Liver (tissue), 9 donors: ENCODE measurements around the gene SLC37A2. TPM values are rescaled to one million over a fixed set of nuclear protein-coding genes. Genes with fewer than 3 reads are reported as not detected.
A peak's percentile ranks its signal among the peaks of the same experiment; 100 is the strongest.

Experiments
- DNase-seq: peaks from one replicate; pipeline ENCODE4 v3.0.0-alpha.2; 2017; ENCODE audit warnings: low spot score
- H3K27ac ChIP-seq, 2 donors: one replicate each; pipeline ENCODE4 v1.7.0; 2013; ENCODE audit warnings: inconsistent platforms in 2 of 2, low read length in 2 of 2, control low read depth in 1 of 2, low read depth in 1 of 2, mild to moderate bottlenecking in 1 of 2
- H3K27me3 ChIP-seq, 4 donors: one replicate each; pipeline versions ENCODE4 v1.6.1 to v1.7.0; 2013; ENCODE audit warnings: low read length in 3 of 4, inconsistent platforms in 1 of 4, mild to moderate bottlenecking in 1 of 4, moderate library complexity in 1 of 4; ENCODE audit not compliant: control insufficient read depth in 4 of 4, insufficient read depth in 4 of 4
- H3K36me3 ChIP-seq, 4 donors: one replicate each; pipeline versions ENCODE4 v1.6.1 to v1.7.0; 2013; ENCODE audit warnings: low read length in 3 of 4, mild to moderate bottlenecking in 3 of 4, low read depth in 1 of 4, moderate library complexity in 1 of 4; ENCODE audit not compliant: control insufficient read depth in 4 of 4, insufficient read depth in 3 of 4
- H3K4me1 ChIP-seq, 4 donors: one replicate each; pipeline versions ENCODE4 v1.6.1 to v1.7.0; 2013; ENCODE audit warnings: low read length in 3 of 4, mild to moderate bottlenecking in 3 of 4, moderate library complexity in 1 of 4; ENCODE audit not compliant: control insufficient read depth in 4 of 4, insufficient read depth in 4 of 4
- H3K4me3 ChIP-seq, 3 donors: one replicate each; pipeline versions ENCODE4 v1.6.1 to v1.7.0; 2013; ENCODE audit warnings: low read length in 3 of 3, control low read depth in 1 of 3, low read depth in 1 of 3, mild to moderate bottlenecking in 1 of 3
- H3K9ac ChIP-seq, 2 donors: one replicate each; pipeline ENCODE4 v1.7.0; 2013; ENCODE audit warnings: low read length in 2 of 2, mild to moderate bottlenecking in 2 of 2, moderate library complexity in 2 of 2, control low read depth in 1 of 2, low read depth in 1 of 2
- H3K9me3 ChIP-seq, 4 donors: one replicate each; pipeline versions ENCODE4 v1.6.1 to v1.7.0; 2013; ENCODE audit warnings: low read length in 3 of 4; ENCODE audit not compliant: control insufficient read depth in 4 of 4
- CTCF ChIP-seq: fragments of 150-350 bp; IDR thresholded peaks from 2 replicates; pipeline ENCODE4 v1.5.1; 2017; ENCODE audit warnings: improper control_type of control experiment, low read depth, low read length; ENCODE audit not compliant: missing input control
- EGR1 ChIP-seq, 2 donors: IDR thresholded peaks; 2 replicates each; pipeline ENCODE4 v1.6.1; 2016 to 2018; ENCODE audit warnings: antibody characterized with exemption in 2 of 2, low read depth in 2 of 2
- FOXA1 ChIP-seq: IDR thresholded peaks from 2 replicates; pipeline ENCODE4 v1.6.1; 2016; ENCODE audit warnings: antibody characterized with exemption
- FOXA2 ChIP-seq: IDR thresholded peaks from 2 replicates; pipeline ENCODE4 v1.6.1; 2016; ENCODE audit warnings: antibody characterized with exemption
- GABPA ChIP-seq, 2 donors: IDR thresholded peaks in 1 of 2; conservative IDR thresholded peaks in 1 of 2; 2 replicates each; pipeline ENCODE4 v1.6.1; 2016; ENCODE audit warnings: antibody characterized with exemption in 2 of 2, mild to moderate bottlenecking in 1 of 2, moderate library complexity in 1 of 2
- HNF4A ChIP-seq, 2 donors: conservative IDR thresholded peaks; 2 replicates each; pipeline ENCODE4 v1.6.1; 2016; ENCODE audit warnings: antibody characterized with exemption in 2 of 2, mild to moderate bottlenecking in 2 of 2
- HNF4G ChIP-seq: IDR thresholded peaks from 2 replicates; pipeline ENCODE4 v1.6.1; 2016; ENCODE audit warnings: antibody characterized with exemption
- JUND ChIP-seq, 2 donors: IDR thresholded peaks; 2 replicates each; pipeline ENCODE4 v1.6.1; 2016; ENCODE audit warnings: antibody characterized with exemption in 2 of 2
- NR2F2 ChIP-seq: IDR thresholded peaks from 2 replicates; pipeline ENCODE4 v1.6.1; 2016; ENCODE audit warnings: antibody characterized with exemption
- RAD21 ChIP-seq, 2 donors: IDR thresholded peaks; 2 replicates each; pipeline ENCODE4 v1.6.1; 2016; ENCODE audit warnings: antibody characterized with exemption in 2 of 2, mild to moderate bottlenecking in 2 of 2
- REST ChIP-seq: IDR thresholded peaks from 2 replicates; pipeline ENCODE4 v1.6.1; 2016; ENCODE audit warnings: antibody characterized with exemption, mild to moderate bottlenecking
- RXRA ChIP-seq, 2 donors: IDR thresholded peaks; 2 replicates each; pipeline ENCODE4 v1.6.1; 2017 to 2018; ENCODE audit warnings: antibody characterized with exemption in 2 of 2, mild to moderate bottlenecking in 1 of 2
- SP1 ChIP-seq: IDR thresholded peaks from 2 replicates; pipeline ENCODE4 v1.6.1; 2018; ENCODE audit warnings: antibody characterized with exemption, mild to moderate bottlenecking
- TAF1 ChIP-seq: conservative IDR thresholded peaks from 2 replicates; pipeline ENCODE4 v1.6.1; 2016; ENCODE audit warnings: antibody characterized with exemption, mild to moderate bottlenecking
- YY1 ChIP-seq: IDR thresholded peaks from 2 replicates; pipeline ENCODE4 v1.6.1; 2016; ENCODE audit warnings: antibody characterized with exemption, mild to moderate bottlenecking
- WGBS: extraction: QIAGEN DNeasy Blood & Tissue Kit; methylation state at CpG from one replicate; pipeline ENCODE4 v1.1.7; 2013; 5-methylcytosine and 5-hydroxymethylcytosine counted together
- polyA plus RNA-seq, 2 donors: library from polyadenylated mRNA; stranded (reverse) in 1 of 2; unstranded in 1 of 2; fragments of 200-250 nt in 1 of 2; fragments of >200 nt in 1 of 2; fragmentation: Nextera tagmentation in 1 of 2; extraction: Ambion mirVana in 1 of 2; gene quantifications; one replicate each; pipeline versions ENCODE4 v1.2.1 to v1.2.3, GENCODE V29; 2013 to 2015
- total RNA-seq, 2 donors: library from RNA; depleted of rRNA; stranded (reverse); fragments of >200 nt; gene quantifications; one replicate each; pipeline ENCODE4 v1.2.3, GENCODE V29; 2014
- TF ChIP-seq, protein P1 (sequence below): IDR thresholded peaks from 2 replicates; pipeline ENCODE4 v1.6.1; 2016; ENCODE audit warnings: antibody characterized with exemption
- TF ChIP-seq, protein P2 (sequence below): IDR thresholded peaks from 2 replicates; pipeline ENCODE4 v1.6.1; 2016; ENCODE audit warnings: antibody characterized with exemption
- TF ChIP-seq, protein P3 (sequence below): IDR thresholded peaks from 2 replicates; pipeline ENCODE4 v1.6.1; 2016; ENCODE audit warnings: antibody characterized with exemption
- donor health status: healthy.
- donor health status: healthy.
- donor health status: healthy.
- donor health status: healthy.
- donor health status: healthy.

SLC37A2 gene
- total and polyA plus RNA-seq, 4 donors, result 0.51 to 12.3 (median 5.6) TPM

DNA sequence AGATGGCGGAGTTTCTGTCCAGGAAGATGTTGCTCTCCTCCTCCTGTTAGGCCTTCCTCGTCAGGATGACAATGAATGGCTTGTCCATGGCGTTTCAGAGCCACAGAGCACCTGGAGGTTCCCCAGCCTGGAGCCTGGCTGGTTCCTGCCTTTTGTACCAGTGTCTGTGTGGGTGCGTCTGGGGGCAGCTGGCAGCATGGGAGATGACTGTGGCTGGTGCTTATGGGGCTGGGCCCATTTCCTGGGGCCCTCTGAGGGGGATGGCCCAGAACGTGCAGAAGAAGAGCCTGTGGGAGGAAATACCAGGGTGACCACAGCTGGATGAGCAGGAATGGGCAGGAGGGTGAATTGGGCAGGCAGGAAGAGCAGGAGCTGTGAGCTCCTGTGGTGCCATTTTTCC, 6.7 kb downstream of the SLC37A2 start:
- H3K36me3 ChIP-seq, result no peaks in the 10 kb centered on the region
- no peak overlapping the region for H3K4me3 ChIP-seq
- H3K27me3 ChIP-seq, result no peaks in the 10 kb centered on the region
- H3K27ac ChIP-seq, result peak overlapping the region in 1 of 2 donors; percentile 50
- no peak overlapping the region for H3K9ac ChIP-seq
- no peaks in the 10 kb centered on the region for H3K9me3 ChIP-seq
- no peak for DNase-seq
- TF ChIP-seq HNF4A (conservative IDR thresholded peaks at IDR 0.05), result no peak
- TF ChIP-seq FOXA1, result no peak
- TF ChIP-seq SP1, result no peak
- TF ChIP-seq NR2F2, result no peak
- TF ChIP-seq CTCF, result no peak
- no peak for TF ChIP-seq GABPA (IDR thresholded peaks at IDR 0.05 in 1 of 2, conservative IDR thresholded peaks at IDR 0.05 in 1 of 2)
- TF ChIP-seq, protein P1, sequence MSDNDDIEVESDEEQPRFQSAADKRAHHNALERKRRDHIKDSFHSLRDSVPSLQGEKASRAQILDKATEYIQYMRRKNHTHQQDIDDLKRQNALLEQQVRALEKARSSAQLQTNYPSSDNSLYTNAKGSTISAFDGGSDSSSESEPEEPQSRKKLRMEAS, result no peak
- TF ChIP-seq YY1, result no peak
- no peak for TF ChIP-seq EGR1 (IDR thresholded peaks at IDR 0.05; ENCODE audit: low read depth in 2 of 2)
- no peak for TF ChIP-seq REST
- TF ChIP-seq, protein P2, sequence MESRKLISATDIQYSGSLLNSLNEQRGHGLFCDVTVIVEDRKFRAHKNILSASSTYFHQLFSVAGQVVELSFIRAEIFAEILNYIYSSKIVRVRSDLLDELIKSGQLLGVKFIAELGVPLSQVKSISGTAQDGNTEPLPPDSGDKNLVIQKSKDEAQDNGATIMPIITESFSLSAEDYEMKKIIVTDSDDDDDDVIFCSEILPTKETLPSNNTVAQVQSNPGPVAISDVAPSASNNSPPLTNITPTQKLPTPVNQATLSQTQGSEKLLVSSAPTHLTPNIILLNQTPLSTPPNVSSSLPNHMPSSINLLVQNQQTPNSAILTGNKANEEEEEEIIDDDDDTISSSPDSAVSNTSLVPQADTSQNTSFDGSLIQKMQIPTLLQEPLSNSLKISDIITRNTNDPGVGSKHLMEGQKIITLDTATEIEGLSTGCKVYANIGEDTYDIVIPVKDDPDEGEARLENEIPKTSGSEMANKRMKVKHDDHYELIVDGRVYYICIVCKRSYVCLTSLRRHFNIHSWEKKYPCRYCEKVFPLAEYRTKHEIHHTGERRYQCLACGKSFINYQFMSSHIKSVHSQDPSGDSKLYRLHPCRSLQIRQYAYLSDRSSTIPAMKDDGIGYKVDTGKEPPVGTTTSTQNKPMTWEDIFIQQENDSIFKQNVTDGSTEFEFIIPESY, result no peak
- TF ChIP-seq TAF1, result no peak
- TF ChIP-seq RXRA (IDR thresholded peaks at IDR 0.05), result no peak
- no peak for TF ChIP-seq JUND (IDR thresholded peaks at IDR 0.05)
- no peak for TF ChIP-seq FOXA2
- TF ChIP-seq, protein P3, sequence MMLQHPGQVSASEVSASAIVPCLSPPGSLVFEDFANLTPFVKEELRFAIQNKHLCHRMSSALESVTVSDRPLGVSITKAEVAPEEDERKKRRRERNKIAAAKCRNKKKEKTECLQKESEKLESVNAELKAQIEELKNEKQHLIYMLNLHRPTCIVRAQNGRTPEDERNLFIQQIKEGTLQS, result no peak
- TF ChIP-seq RAD21 (IDR thresholded peaks at IDR 0.05), result no peak
- no peak for TF ChIP-seq HNF4G
- WGBS, result 85% methylated on average over 5 of the region's 5 CpGs
- peaks cover 0 to 3% (median 0%) of the 10 kb centered on the region in 4 donors for H3K4me1 ChIP-seq
